HG03103 (cell line): ENCODE results near the gene TNFAIP3.

Experiments used
- ATAC-seq: cut with Tn5 transposase; IDR thresholded peaks from one replicate; pipeline ENCODE4 v1.9.1; 2021; ENCODE audit warnings: low read depth; ENCODE audit not compliant: unreplicated experiment

The TNFAIP3 gene

DNA sequence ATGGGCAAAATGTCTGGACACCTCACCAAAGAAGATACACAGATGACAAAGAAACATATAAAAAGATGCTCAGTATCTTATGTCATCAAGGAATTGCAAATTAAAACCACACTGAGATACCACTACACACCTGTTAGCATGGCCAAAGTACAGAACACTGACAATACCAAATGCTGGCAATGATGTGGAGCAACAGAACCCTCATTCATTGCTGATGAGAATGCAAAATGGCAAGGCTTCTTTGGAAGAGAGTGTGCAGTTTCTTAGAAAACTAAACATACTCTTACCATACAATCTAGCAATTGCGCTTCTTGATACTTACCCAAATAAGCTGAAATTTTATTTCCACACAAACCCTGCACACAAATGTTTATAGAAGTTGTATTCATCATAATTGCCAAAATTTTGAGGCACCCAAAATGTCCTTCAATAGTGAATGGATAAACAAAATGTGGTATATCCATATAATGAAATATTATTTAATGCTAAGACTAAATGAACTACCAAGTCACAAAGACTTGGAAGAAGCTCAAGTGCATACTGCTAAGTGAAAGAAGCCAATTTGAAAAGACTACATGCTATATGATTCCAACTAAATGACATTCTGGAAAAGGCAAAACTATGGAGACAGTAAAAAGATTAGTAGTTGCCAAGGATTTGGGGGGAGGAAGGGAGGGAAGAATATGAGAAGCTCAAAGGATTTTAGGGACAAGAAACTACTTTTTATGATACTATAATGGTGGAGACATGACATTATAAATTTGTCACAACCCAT is 50.7 kb downstream of the TNFAIP3 start:
- no peak for ATAC-seq

- ATAC-seq = no peak
Measured at GRCh38 chr6:137919502-137919823, 52.4 kb downstream of the TNFAIP3 start.

GRCh38 chr6:137919837-137920730 is 53.0 kb downstream of the TNFAIP3 start:
- ATAC-seq = peak; percentile 37

- ATAC-seq = peak; percentile 46
Measured at GRCh38 chr6:137921823-137922222, 54.8 kb downstream of the TNFAIP3 start.

GRCh38 chr6:137923866-137924653 is 57.0 kb downstream of the TNFAIP3 start:
- ATAC-seq = no peak

- no peak for ATAC-seq
Measured at GRCh38 chr6:137925141-137925698, 58.2 kb downstream of the TNFAIP3 start.

GRCh38 chr6:137926207-137926731 is 59.2 kb downstream of the TNFAIP3 start:
- no peak for ATAC-seq

GRCh38 chr6:137926985-137927384 is 59.9 kb downstream of the TNFAIP3 start:
- no peak for ATAC-seq

DNA sequence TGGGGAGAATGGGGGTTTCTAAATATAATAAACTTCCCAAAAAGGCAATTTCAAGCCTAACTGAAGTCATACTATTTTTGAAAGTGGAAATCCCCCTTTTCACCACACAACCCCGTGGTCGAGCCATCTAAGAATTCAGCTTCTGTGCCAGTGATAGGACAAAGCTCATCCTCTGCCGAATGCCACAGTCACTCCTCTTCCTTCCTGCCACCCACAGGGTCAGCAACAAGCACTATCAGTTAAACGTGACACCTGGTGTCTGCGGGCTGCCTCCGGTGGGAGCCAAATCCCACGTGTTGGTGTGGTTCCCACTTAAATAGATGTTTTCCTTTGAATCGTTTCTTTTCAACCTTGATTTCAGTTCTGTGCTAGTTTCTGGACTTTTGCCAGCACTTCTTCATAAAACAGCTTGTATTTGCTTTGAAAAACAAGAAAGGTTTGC is 60.7 kb downstream of the TNFAIP3 start:
- peak; percentile 77 for ATAC-seq

GRCh38 chr6:137928286-137928685 is 61.2 kb downstream of the TNFAIP3 start:
- peak; percentile 18 for ATAC-seq

- no peak for ATAC-seq
Measured at GRCh38 chr6:137931849-137932465, 64.9 kb downstream of the TNFAIP3 start.
